Smooth muscle cell (in vitro differentiated cells): Measurements from ENCODE around the gene MCM9. TPM values are rescaled to one million over a fixed set of nuclear protein-coding genes. Genes with fewer than 3 reads are reported as not detected.

Experiments used
- DNase-seq: peaks from one replicate; lab custom pipeline; 2025; ENCODE audit not compliant: unreplicated experiment; lab: John Stamatoyannopoulos, UW
- H2AFZ ChIP-seq: fragments of 200-600 bp; sonication (generic); 2 replicates; pipeline ENCODE4 v1.6.0; 2016; ENCODE audit warnings: antibody characterized with exemption, low read depth, mild to moderate bottlenecking
- H3F3A ChIP-seq: fragments of 200-600 bp; sonication (generic); 2 replicates; pipeline ENCODE4 v1.6.0; 2017; ENCODE audit warnings: antibody characterized with exemption, low read depth
- H3K27ac ChIP-seq: fragments of 200-600 bp; sonication (generic); 2 replicates; pipeline ENCODE4 v1.5.1; 2016; ENCODE audit warnings: low read depth, mild to moderate bottlenecking
- H3K27me3 ChIP-seq: fragments of 200-600 bp; sonication (generic); 2 replicates; pipeline ENCODE4 v1.6.1; 2016; ENCODE audit warnings: low read depth, mild to moderate bottlenecking
- H3K36me3 ChIP-seq: fragments of 200-600 bp; sonication (generic); 2 replicates; pipeline ENCODE4 v1.5.1; 2016; ENCODE audit warnings: low read depth
- H3K4me1 ChIP-seq: fragments of 200-600 bp; sonication (generic); 2 replicates; pipeline ENCODE4 v1.5.1; 2016; ENCODE audit warnings: low read depth
- H3K4me2 ChIP-seq: fragments of 200-600 bp; sonication (generic); 2 replicates; pipeline ENCODE4 v1.6.0; 2016; ENCODE audit warnings: mild to moderate bottlenecking
- H3K4me3 ChIP-seq: fragments of 200-600 bp; sonication (generic); 2 replicates; pipeline ENCODE4 v1.5.1; 2016; ENCODE audit warnings: mild to moderate bottlenecking
- H3K79me2 ChIP-seq: fragments of 200-600 bp; sonication (generic); 2 replicates; pipeline ENCODE4 v1.6.0; 2016; ENCODE audit warnings: low read depth, mild to moderate bottlenecking
- H3K9ac ChIP-seq: fragments of 200-600 bp; sonication (generic); 2 replicates; pipeline ENCODE4 v1.6.0; 2016; ENCODE audit warnings: low read depth
- H3K9me3 ChIP-seq: fragments of 200-600 bp; sonication (generic); replicated peaks from 2 replicates; pipeline ENCODE4 v1.5.1; 2016; ENCODE audit warnings: low read depth
- H4K20me1 ChIP-seq: fragments of 200-600 bp; sonication (generic); 2 replicates; pipeline ENCODE4 v1.6.0; 2016; ENCODE audit warnings: low read depth
- WGBS: methylation state at CpG from one replicate; pipeline ENCODE4 v1.1.7; 2016; ENCODE audit warnings: low lambda C conversion rate; 5-methylcytosine and 5-hydroxymethylcytosine counted together
- polyA plus RNA-seq: library from polyadenylated mRNA; unstranded; fragments of >200 nt; fragmentation: Nextera tagmentation; extraction: Ambion mirVana; gene quantifications from 2 replicates; pipeline ENCODE4 v1.2.1, GENCODE V29; 2016
- total RNA-seq: library from RNA; depleted of rRNA; stranded (reverse); fragments of >200 nt; gene quantifications from 2 replicates; pipeline ENCODE4 v1.2.3, GENCODE V29; 2014
- TF ChIP-seq, protein P1 (sequence below): fragments of 200-600 bp; sonication (generic); IDR thresholded peaks from 2 replicates; pipeline ENCODE4 v1.5.1; 2017; ENCODE audit warnings: borderline replicate concordance, mild to moderate bottlenecking, antibody characterized with exemption; ENCODE audit not compliant: insufficient read depth, poor library complexity, severe bottlenecking

MCM9 gene
- total and polyA plus RNA-seq, 2 experiments from 2014 or later = 3.8 to 7.8 TPM

DNA sequence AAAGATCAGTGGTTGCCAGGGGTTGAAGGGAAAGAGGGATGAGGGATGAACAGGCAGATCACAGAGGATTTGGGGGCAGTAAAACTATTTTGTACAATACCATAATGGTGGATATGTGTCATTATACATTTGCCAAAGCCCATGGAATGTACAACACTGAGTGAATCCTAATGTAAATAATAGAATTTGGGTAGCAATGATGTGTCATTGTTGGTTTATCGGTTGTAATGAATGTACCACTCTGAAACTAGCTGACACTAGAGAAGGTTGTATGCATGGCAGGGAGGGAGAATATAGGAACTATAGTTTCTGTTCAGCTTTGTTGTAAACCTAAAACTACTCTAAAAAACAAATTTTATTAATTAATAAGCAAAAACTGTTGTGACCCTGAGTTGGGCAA is 58.8 kb downstream of the MCM9 start:
- H3K9ac ChIP-seq = peak overlapping the region; percentile 50
- no peaks in the 10 kb centered on the region for H3F3A ChIP-seq
- WGBS = 58% methylated on average over 1 of the region's 1 CpG
- H3K36me3 ChIP-seq = no peaks in the 10 kb centered on the region
- no peaks in the 10 kb centered on the region for H4K20me1 ChIP-seq
- peak overlapping the region; percentile 67 for H3K4me2 ChIP-seq
- no peaks in the 10 kb centered on the region for H3K27me3 ChIP-seq
- H3K4me3 ChIP-seq = no peak overlapping the region
- H3K79me2 ChIP-seq = peaks cover 28% of the 10 kb centered on the region
- H2AFZ ChIP-seq = no peak overlapping the region
- peak overlapping the region; percentile 80 for H3K27ac ChIP-seq
- DNase-seq = no peak
- no peaks in the 10 kb centered on the region for H3K4me1 ChIP-seq
- TF ChIP-seq, protein P1, sequence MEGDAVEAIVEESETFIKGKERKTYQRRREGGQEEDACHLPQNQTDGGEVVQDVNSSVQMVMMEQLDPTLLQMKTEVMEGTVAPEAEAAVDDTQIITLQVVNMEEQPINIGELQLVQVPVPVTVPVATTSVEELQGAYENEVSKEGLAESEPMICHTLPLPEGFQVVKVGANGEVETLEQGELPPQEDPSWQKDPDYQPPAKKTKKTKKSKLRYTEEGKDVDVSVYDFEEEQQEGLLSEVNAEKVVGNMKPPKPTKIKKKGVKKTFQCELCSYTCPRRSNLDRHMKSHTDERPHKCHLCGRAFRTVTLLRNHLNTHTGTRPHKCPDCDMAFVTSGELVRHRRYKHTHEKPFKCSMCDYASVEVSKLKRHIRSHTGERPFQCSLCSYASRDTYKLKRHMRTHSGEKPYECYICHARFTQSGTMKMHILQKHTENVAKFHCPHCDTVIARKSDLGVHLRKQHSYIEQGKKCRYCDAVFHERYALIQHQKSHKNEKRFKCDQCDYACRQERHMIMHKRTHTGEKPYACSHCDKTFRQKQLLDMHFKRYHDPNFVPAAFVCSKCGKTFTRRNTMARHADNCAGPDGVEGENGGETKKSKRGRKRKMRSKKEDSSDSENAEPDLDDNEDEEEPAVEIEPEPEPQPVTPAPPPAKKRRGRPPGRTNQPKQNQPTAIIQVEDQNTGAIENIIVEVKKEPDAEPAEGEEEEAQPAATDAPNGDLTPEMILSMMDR = no peak
- no peaks in the 10 kb centered on the region for H3K9me3 ChIP-seq

DNA sequence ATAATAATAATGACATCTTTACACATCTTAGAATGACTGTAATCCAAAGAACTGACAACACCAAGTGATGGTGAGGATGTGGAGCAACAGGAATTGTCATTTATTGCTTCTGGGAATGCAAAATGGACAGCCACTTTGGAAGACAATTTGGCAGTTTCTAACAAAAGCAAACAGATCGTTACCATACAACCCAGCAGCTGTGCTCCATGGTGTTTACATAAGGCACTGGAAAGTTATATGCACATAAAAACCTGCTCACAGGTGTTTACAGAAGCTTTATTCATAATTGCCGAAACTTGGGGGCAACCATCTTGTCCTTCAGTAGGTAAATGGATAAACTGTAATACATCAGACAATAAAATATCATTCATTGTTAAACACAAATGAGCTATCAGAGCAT is 59.3 kb downstream of the MCM9 start:
- peak overlapping the region; percentile 80 for H3K27ac ChIP-seq
- DNase-seq = no peak
- H3K4me1 ChIP-seq = no peaks in the 10 kb centered on the region
- no peak overlapping the region for H3K9ac ChIP-seq
- H3K4me2 ChIP-seq = no peak overlapping the region
- no peak overlapping the region for H3K4me3 ChIP-seq
- no peaks in the 10 kb centered on the region for H4K20me1 ChIP-seq
- H3K36me3 ChIP-seq = no peaks in the 10 kb centered on the region
- H3K27me3 ChIP-seq = no peaks in the 10 kb centered on the region
- 100% methylated on average over 2 of the region's 2 CpGs for WGBS
- H3K9me3 ChIP-seq = no peaks in the 10 kb centered on the region
- H2AFZ ChIP-seq = no peak overlapping the region
- TF ChIP-seq, protein P1 = no peak
- H3K79me2 ChIP-seq = peaks cover 27% of the 10 kb centered on the region
- no peaks in the 10 kb centered on the region for H3F3A ChIP-seq

DNA sequence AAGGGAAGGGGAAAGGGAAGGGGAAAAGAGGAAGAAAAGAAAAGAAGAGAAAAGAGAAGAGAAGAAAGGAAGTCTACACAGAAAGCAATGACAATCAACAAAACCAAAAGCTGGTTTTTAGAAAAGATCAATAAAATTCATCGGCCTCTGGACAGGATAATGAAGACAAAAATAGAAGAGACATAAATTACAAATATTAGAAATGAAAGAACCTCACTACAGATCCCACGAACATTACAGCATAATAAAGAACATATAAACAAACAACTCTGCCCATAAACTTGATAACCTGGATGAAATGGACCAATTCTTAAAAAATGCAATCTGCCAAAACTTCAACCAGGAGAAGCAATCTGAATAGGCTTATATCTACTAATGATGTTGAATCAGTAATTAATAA is 61.7 kb downstream of the MCM9 start:
- WGBS = 87% methylated on average over 2 of the region's 2 CpGs
- no peak overlapping the region for H3K4me2 ChIP-seq
- H3K27me3 ChIP-seq = no peaks in the 10 kb centered on the region
- H3K27ac ChIP-seq = no peak overlapping the region
- no peaks in the 10 kb centered on the region for H3K9me3 ChIP-seq
- H3K4me1 ChIP-seq = no peaks in the 10 kb centered on the region
- no peaks in the 10 kb centered on the region for H3F3A ChIP-seq
- H3K9ac ChIP-seq = no peak overlapping the region
- peaks cover 22% of the 10 kb centered on the region for H3K79me2 ChIP-seq
- no peak overlapping the region for H3K4me3 ChIP-seq
- no peaks in the 10 kb centered on the region for H4K20me1 ChIP-seq
- no peaks in the 10 kb centered on the region for H3K36me3 ChIP-seq
- TF ChIP-seq, protein P1 = no peak
- no peak overlapping the region for H2AFZ ChIP-seq
- DNase-seq = no peak

DNA sequence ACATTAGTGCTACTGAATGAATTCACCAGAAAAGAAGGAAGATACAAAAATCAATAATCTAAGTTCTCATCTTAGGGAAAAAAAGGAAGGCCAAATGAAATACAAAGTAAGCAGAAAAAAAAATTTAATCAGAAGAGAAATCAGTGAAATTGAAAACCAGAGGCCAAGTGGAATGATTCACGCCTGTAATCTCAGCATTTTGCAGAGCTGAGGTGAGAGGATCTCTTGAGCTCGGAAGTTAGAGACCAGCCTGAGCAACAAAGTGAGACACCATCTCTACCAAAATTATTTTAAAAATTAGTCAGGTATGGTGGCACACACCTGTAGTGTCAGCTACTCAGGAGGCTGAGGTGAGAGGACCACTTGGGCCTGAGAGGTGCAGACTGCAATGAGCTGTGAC is 62.2 kb downstream of the MCM9 start:
- no peak for DNase-seq
- no peak overlapping the region for H3K4me3 ChIP-seq
- H2AFZ ChIP-seq = no peak overlapping the region
- H3K79me2 ChIP-seq = peaks cover 20% of the 10 kb centered on the region
- H3K9ac ChIP-seq = no peak overlapping the region
- H3K27me3 ChIP-seq = no peaks in the 10 kb centered on the region
- H4K20me1 ChIP-seq = no peaks in the 10 kb centered on the region
- WGBS = 82% methylated on average over 2 of the region's 2 CpGs
- H3K27ac ChIP-seq = no peak overlapping the region
- H3K4me2 ChIP-seq = no peak overlapping the region
- H3F3A ChIP-seq = no peaks in the 10 kb centered on the region
- TF ChIP-seq, protein P1 = no peak
- no peaks in the 10 kb centered on the region for H3K9me3 ChIP-seq
- no peaks in the 10 kb centered on the region for H3K36me3 ChIP-seq
- no peaks in the 10 kb centered on the region for H3K4me1 ChIP-seq
